ENCODE results near the gene OCLN.
"Not testable (repeated sequence)": the region's sequence is repeated elsewhere in the genome, so short reads cannot be mapped to it uniquely, and the experiment has no call there.

Gene OCLN

GRCh38 chr5:69492391-69492922, at the start of gene OCLN:
OCLN (plus strand) TSS chr5:69492790; CDS start chr5:69504245, 11,455 bp downstream.
- peak within 1 kb of the TSS; percentile 32 to 73 (median 43) for H3K4me3 ChIP-seq
- peak within 1 kb of the TSS in 16 of 21 experiments; percentile 20 to 84 (median 66) for H3K27ac ChIP-seq

- H3K27ac ChIP-seq = no peak overlapping the region
- no peak overlapping the region for H3K4me3 ChIP-seq
Observed at GRCh38 chr5:69444127-69444754, 48.3 kb upstream of the OCLN start.

- no peak overlapping the region for H3K27ac ChIP-seq
- H3K4me3 ChIP-seq = no peak overlapping the region
Observed at GRCh38 chr5:69449511-69449910, 43.1 kb upstream of the OCLN start.

- Histone ChIP-seq H3K27ac (no peak overlapping the region), H3K4me3 (no peak overlapping the region)
Observed at GRCh38 chr5:69450116-69450515, 42.5 kb upstream of the OCLN start.

GRCh38 chr5:69450527-69450926, 42.1 kb upstream of the OCLN start:
- not testable (repeated sequence) for H3K4me3 ChIP-seq, H3K27ac ChIP-seq

DNA sequence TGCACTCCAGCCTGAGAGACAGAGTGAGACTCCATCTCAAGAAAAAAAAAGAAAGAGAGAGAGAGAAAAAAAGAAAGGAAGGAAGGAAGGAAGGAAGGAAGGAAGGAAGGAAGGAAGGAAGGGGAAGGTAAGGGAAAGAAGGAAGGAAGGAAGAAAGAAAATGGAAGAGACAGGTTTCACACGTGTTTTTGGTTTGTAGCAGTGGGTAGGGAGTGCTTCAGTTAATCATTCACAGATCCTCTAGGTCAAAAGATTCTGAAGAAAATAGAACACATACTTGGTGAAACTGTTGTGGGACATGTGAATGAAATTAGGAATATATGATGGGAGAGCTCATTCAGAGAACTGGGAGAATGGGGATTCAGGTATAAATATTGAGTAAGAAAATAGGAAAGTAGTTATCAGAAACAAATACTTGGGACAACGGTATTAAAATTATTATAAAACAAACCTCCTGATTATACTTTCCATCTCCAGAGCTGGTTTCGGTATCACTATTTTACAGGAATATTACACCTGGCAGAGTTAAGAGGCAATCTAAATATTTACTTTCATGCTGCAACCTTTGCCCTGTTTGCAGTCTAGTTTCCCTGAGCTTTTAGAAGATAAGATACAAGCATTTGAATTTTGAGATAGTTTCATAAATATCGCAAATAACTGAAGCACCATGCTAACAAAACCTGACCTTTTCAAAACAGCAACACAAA, 40.5 kb upstream of the OCLN start:
- Histone ChIP-seq H3K27ac (no peak overlapping the region), H3K4me3 (no peak overlapping the region)

DNA sequence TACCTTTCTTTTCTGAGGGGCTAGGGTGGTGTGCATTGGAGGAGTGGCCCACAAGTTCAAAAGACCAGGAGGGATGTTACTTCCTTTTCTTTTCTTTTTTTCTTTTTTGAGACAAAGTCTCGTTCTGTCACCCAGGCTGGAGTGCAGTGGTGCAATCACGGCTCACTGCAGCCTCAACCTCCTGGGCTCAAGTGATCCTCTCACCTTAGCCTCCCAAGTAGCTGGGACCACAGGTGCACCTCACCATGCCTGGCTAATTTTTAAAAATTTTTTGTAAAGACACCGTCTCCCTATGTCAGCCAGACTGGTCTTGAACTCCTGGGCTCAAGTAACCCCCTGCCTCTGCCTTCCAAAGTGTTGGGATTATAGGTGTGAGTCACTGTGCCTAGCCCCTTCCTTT, 39.1 kb upstream of the OCLN start:
- not testable (repeated sequence) for H3K4me3 ChIP-seq, H3K27ac ChIP-seq

- Histone ChIP-seq H3K27ac (no peak overlapping the region), H3K4me3 (no peak overlapping the region)
Observed at GRCh38 chr5:69454460-69455249, 37.9 kb upstream of the OCLN start.

DNA sequence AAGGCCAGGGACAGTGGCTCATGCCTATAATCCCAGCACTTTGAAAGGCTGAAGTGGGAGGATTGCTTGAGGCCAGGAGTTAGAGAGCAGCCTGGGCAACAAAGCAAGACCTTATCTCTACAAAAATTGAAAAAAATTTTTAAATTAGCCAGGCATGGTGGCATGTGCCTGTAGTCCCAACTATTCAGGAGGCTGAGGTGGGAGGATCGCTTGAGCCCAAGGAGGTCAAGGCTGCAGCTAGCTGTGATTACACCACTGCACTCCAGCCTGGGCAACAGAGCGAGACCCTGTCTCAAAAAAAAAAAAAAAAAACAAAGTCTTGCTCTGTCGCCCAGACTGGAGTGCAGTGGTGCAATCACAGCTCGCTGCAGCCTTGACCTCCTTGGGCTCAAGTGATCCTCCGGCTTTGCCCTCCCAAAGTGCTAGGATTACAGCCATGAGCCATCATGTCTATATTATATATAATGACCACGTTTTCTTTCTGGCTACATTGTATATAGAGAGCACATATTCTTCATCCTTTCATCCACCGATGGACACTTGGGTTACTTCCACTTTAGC, 37.1 kb upstream of the OCLN start:
- not testable (repeated sequence) for H3K4me3 ChIP-seq, H3K27ac ChIP-seq

GRCh38 chr5:69462170-69462569, 30.4 kb upstream of the OCLN start:
- no peak overlapping the region for H3K27ac ChIP-seq

GRCh38 chr5:69466375-69466774, 26.2 kb upstream of the OCLN start:
- not testable (repeated sequence) for H3K27ac ChIP-seq

More at GRCh38 chr5:69462170-69462569, 30.4 kb upstream of the OCLN start:
- no peak overlapping the region for H3K4me3 ChIP-seq

DNA sequence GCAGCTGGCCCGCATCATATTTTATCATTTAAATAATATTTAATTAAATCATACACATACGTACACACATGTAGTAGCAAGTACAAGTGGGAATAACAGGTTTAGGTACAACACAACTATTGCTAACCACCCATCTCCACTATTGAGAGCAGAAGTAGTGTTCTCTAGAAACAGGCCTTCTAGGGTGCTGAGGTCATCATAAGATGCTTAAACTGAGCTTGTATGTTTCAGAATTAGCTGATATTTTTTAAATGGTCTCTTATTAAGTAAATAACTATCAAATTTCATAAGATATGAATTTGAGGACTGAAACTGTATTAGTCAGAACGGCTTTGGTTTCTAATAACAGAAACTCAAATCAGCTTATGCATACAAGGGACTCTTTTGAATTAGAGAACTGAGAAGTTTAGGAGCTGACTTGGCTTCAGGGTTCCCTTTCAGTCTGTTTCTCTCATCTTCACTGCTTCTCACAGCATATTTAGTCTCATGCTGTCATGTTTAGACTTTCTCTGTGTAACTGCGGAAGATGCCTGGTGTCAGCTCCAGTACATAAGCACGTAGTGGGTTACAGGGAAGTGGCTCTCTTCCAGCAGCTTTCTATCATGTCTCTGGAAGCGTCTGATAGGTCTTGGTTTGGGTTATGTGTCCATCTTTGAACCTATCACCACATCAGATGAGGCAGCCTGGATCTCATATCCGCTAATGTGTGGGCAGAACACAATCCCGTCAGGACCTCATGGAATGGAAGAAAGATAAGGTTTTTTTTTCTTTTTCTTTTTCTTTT, 25.0 kb upstream of the OCLN start:
- Histone ChIP-seq H3K27ac (no peak overlapping the region), H3K4me3 (no peak overlapping the region)

More at GRCh38 chr5:69466375-69466774, 26.2 kb upstream of the OCLN start:
- H3K4me3 ChIP-seq = not testable (repeated sequence)

DNA sequence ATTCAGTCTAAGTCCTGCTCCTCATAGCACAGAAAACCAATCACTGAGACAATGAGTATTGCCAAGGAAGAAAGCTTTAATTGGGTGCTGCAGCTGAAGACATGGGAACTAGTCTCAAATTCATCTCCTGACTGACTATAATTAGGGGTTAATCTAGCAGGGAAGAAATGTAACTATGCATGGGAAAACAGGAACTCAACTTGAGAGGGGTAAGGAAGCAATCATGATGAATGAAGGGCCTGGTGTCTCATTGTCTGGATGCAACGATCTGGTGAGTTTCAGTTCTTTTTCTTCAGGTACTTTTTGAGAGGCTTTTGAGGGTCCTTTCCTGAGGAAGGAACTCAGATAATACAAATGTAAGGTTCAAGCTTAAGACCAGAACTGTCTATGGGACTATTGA, 24.0 kb upstream of the OCLN start:
- Histone ChIP-seq H3K27ac (no peak overlapping the region), H3K4me3 (no peak overlapping the region)

DNA sequence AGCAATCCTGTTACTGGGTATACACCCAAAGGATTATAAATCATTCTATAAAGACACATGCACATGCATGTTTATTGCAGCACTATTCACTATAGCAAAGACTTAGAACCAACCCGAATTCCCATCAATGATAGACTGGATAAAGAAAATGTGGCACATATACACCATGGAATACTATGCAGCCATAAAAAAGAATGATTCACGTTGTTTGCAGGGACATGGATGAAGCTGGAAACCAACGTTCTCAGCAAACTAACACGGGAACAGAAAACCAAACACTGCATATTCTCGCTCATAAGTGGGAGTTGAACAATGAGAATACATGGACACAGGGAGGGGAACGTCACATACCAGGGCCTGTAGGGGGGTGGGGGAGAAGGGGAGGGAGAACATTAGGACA, 21.1 kb upstream of the OCLN start:
- not testable (repeated sequence) for H3K4me3 ChIP-seq, H3K27ac ChIP-seq

DNA sequence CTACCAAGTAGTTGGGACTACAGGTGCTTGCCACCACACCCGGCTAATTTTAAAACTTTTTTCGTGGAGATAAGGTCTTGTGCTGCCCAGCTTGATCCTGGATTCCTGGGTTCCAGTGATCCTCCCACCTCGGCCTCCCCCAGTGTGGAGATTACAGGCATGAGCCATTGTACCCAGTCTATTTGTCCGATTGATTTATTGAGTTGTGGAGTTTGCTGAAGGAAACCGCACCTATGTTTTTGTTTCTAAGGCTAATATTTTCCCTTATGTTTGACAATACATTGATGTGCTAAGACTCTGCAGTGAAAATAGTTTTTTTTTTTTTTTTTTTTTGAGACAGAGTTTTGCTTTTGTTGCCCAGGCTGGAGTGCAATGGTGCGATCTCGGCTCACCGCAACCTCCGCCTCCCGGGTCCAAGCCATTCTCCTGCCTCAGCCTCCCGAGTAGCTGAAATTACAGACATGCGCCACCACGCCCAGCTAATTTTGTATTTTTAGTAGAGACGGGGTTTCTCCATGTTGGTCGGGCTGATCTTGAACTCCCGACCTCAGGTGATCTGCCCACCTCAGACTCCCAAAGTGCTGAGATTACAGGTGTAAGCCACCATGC, 20.0 kb upstream of the OCLN start:
- not testable (repeated sequence) for H3K27ac ChIP-seq

DNA sequence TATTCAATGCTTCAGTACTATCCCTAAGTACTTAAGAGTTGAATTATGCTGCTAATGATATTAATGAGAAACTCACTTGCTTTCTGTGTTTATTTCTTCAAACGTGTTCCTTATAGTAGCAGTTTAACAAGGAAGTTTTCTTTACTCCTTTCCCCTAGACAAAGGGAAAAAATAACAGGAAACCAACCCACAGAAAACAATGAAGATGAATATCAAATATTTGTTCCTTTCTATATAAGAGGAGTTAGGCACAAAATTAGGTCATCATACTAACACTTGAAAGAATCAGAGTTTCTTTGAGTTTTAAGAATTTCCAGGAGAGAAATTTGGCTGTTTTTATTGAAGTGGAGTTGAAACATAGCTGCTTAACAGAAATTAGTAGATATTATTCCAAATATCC, 15.4 kb upstream of the OCLN start:
- Histone ChIP-seq H3K4me3 (no peak overlapping the region), H3K27ac (no peak overlapping the region)

More for the DNA sequence above, 20.0 kb upstream of the OCLN start:
- H3K4me3 ChIP-seq = not testable (repeated sequence)

GRCh38 chr5:69478296-69478695, 14.3 kb upstream of the OCLN start:
- H3K4me3 ChIP-seq, H3K27ac ChIP-seq: not testable (repeated sequence)

DNA sequence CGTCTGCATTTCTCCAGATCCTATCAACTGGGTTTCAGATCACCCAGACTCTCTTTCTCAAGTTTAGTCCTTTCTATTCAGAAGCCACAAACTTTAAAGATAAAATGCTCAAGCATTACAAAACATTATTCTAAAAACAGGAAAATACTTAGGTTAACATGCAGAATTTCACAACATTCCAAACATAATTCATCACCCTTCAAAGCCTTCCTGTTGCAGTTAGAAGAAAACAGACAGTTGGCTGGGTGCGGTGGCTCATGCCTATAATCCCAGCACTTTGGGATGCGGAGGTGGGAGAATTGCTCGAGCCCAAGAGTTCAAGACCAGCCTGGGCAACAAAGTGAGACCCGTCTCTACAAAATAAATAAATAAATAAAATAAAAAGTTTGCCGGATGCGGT, 7.7 kb upstream of the OCLN start:
- Histone ChIP-seq H3K4me3 (no peak overlapping the region), H3K27ac (no peak overlapping the region)

- no peak overlapping the region for H3K27ac ChIP-seq
- H3K4me3 ChIP-seq = no peak overlapping the region
Observed at GRCh38 chr5:69485471-69485870, 7.1 kb upstream of the OCLN start.

Data from skin epidermis (tissue), 12 donors.